ENCODE data around the gene ZNF385B.

The ZNF385B gene

GRCh38 chr2:179729966-179730365 is 131.4 kb downstream of the ZNF385B start:
- DNase-seq: no peak

DNA sequence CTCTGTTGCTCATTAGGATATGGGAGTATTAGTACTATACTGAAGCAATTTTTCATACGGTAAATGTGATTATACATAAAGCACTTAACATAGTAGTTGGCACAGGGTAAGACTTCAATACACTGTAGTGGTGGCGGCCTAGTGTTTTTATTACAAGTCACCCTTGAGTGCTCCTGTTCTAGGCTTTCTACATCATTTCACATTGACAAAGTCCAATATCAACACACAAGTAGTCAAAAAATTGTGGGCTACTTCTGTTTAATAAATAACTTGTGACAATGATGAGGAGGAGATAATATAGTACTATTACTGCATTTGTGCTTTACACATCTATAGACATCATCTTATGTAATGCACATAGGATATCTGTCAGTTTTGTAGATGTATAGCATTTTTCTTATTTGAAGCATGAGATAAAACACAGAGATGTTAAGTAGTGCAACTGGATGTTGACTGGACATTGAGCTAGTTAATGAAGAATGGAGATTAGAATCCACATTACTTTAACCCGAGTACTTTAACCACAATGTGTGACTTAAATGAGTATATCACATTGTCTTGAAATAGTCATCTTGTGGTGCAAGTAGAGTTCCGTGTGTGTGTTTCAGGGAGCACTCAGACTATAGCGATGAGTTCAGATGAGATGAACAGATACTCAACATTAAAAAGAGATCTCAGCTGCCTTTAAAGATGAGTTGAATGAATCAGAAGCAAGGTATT is 134.8 kb downstream of the ZNF385B start:
- no peak for DNase-seq

- DNase-seq: no peak
These were observed 137.0 kb downstream of the ZNF385B start for GRCh38 chr2:179724403-179724802.

GRCh38 chr2:179720173-179720772 is 141.1 kb downstream of the ZNF385B start:
- no peak for DNase-seq

DNA sequence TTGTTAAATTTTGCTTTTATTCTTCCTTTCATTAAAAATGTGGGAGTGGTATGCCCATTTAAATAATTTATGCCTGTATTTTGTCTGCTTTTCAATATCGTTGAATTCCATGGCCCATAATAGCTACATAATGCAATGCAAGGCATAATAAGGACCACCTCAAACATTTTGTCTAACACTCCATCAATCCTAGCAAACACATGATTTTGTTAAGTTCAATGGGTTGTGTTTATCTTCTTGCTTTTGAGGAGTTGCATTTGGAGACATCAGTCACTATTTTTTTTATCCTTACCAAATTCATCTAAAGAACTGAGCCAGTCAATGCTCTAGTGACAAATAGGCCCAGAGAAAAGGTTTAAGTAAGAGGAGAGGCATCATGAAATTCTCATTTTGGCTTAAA is 145.5 kb downstream of the ZNF385B start:
- DNase-seq: no peak

DNA sequence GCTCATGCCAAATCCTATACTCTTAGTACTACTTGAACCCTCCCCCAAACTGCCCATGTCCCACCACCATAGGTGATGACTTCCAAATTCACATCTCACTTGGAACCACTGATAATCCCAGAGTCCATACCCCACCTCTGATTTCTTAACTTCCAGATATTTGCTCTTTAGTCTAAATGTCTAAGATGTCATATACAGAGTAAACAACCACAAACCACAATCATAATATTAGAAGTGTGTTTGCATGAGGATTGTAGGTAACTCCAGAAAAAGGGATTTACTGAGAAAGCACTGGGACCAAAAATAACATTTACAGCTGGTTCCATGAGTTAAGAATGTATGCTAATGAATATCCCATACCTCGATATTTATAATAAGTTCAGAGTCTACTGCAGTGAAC is 146.2 kb downstream of the ZNF385B start:
- DNase-seq: no peak

GRCh38 chr2:179712825-179713224 is 148.6 kb downstream of the ZNF385B start:
- DNase-seq: no peak

GRCh38 chr2:179711375-179711774 is 150.0 kb downstream of the ZNF385B start:
- no peak for DNase-seq

DNA sequence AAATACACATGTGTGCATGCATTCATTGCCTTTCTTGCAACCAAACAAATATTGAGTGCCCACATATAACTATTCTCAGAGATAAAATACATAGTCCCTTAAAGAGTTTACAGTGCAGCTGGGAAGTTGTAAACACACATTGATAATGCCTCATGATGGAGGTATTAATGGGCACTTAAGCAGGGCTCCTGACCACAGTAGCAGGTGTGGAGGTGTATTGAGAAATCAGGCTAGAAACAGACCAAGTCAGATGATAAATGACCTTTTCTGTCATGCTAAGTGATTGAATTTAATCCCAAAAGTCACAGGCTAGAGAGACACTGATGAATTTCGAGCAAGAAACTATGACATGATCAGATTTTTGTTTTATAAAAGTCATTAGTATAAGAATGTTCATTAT is 157.7 kb downstream of the ZNF385B start:
- DNase-seq: no peak

- no peak for DNase-seq
These were observed 158.5 kb downstream of the ZNF385B start for GRCh38 chr2:179702912-179703311.

- DNase-seq: no peak
These were observed 159.8 kb downstream of the ZNF385B start for GRCh38 chr2:179701524-179702110.

GRCh38 chr2:179695486-179695885 is 165.9 kb downstream of the ZNF385B start:
- no peak for DNase-seq

DNA sequence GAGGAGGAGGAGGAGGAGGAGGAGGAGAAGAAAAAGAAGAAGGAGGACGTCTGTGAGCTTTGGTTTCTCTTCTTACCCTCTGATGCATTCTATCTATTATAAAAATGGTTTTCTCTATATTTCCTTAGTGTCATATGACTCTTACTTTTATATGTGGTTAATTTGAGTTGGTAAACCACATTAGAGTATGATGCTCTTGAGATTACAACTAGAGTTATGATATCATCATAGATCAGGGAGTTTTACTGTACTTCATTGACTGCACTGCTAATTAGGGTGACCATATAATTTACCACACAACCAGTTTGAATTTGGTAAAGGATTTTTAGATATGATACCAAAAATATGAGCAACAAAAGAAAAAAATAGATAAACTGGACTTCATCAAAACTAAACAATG is 166.4 kb downstream of the ZNF385B start:
- DNase-seq: no peak

DNA sequence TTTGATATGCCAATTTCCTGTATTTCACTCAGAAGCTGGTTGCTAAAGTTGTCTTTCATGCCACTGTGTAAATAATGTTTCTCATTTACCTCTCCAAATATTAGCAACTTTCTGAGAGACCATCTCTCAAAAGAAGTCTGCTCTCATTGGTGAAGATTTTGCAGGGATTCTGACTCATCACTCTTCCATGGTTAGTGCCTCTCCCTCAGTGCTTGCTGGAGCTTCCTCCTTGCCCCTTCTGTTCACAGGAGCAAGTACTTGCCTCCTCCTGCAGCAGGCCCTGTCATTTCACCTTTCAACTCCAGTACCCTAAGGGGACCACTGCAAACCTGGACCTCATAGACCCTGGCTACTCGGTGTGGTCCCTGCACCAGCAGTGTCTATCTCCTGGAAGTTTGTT is 168.8 kb downstream of the ZNF385B start:
- DNase-seq: no peak

DNA sequence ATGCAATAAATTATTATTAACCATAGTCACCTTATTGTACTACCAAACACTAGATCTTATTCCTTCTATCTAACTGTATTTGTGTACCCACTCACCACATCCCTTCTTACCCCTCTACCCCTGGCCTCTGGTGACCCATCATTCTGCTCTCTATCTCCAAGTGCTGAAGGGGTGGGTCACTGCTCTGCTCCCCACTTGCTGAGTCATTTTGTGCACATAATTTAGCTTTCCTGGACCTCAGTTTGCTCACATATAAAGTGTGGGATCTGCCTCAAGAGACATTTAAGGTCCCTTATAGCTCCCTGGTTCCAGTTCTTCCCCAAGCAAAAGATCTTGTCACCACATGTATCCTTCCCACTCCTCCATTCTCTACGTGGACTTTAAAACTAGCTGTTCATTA is 169.4 kb downstream of the ZNF385B start:
- no peak for DNase-seq

- no peak for DNase-seq
These were observed 170.2 kb downstream of the ZNF385B start for GRCh38 chr2:179691235-179691634.

DNA sequence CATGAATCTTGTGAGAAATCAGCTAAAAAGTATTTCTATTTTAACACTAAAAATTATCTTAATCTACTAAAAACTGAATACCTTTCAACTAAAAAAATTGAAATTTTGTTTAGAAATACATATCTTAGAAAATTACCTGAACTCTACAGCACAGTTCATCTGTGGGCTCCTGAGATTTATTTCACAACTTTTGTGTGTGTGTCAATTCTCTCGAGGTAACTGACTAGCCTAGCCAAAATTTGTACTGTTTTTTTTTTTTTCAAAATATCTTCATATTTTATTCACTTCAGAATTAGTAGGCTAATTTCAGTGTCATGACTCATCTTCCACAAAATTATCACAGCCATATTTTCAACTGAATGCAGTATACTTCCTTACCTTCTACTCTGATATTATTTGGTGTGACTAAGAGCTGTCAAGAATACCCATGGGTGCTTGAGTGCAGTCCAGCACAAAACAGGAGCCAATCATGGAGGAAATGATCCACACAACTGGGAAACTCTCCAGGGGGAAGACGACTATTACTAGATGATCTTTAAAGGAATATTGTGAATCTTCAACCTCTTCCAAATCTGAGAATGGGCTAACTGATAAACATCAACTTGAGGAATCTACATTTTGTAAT is 174.6 kb downstream of the ZNF385B start:
- DNase-seq: no peak

DNA sequence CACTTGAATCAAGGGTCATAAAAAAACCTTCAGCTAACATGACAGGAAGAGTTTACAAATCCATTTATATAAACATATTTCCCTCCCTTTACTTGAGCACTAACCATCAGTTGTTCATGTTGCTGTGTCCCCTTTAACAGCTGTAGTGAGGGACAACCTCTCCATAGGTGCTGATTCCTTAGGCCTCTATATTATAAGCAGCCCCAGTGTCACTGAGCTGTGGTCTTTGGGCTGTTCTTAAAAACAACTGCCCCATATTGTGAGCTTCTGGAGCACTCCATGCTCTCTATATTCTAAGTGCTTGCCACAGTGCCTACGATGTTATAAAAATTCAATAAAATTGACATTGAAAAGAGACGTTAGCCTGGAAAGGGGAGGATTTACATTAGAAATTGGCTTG is 175.3 kb downstream of the ZNF385B start:
- DNase-seq: no peak

DNA sequence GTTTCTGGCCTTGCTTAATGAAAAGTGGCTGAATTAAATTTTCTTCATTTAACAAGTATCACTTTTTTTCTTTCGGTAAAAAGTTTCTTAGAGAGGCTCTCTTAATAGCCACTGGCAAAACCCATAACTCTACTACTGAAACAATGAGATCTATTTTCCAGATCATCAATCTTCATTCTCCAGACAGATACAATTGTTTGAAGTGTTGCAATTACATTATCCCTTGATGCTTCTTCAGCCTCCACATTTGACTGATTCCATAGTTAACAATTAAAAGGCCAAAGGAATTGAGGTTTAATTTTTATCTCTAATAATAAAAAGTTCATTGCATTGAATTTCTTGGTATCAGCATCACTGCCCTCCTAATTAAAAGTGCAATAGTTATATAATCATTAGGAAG is 176.3 kb downstream of the ZNF385B start:
- DNase-seq: no peak

DNA sequence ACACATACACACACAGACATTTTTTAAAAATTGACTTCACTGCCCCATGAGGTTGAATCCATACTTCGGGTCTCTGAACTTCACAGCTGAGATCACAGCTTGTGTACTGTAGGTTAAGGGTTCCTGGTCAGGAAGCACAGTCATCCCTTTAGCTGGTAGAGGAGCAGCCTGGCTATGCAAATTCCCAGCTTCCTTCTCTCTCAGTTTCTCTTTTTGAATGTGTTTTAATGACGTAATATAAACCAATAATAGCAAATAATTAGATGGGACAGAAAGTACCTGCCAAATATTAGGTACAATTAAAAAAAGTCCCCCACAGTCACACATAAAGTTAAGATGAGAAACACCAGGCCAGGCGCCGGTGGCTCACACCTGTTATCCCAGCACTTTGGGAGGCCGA is 178.7 kb downstream of the ZNF385B start:
- DNase-seq: no peak

DNA sequence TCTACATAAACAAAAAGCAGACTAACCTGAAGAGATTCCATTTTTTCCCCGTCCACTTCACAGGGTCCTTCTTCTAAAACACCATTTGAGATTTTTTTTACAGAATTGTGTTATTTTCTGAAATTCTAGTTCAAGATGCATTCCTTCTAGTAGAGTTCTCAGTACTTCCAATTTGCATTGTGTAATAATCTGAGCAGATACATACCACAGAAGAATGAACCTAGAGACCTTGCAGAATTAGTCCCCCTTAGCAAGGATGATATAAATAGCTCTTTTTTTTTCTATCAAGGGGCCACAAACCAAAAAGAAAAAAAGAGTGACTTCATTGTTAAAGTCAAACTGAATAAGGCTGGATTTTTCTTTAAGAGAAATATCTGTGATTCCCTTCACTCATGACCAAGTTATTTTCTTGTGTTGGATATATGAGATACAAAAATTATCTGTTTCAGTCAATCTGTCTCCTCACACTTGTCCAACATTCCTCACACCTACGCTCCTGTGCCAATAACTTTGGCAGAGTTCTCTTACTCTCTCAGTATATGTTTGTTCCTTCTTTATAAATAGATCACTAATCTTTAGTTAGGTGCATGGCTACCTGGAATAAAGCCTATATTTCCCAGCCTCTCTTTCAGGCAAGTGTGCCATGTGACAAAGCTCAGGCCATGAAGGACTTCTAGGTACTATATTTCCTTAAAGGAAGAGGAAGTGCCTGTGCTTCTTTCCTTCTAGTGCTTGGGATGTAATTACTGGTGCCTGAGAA is 183.5 kb downstream of the ZNF385B start:
- no peak for DNase-seq

- DNase-seq: no peak
These were observed 184.2 kb downstream of the ZNF385B start for GRCh38 chr2:179677077-179677688.

DNA sequence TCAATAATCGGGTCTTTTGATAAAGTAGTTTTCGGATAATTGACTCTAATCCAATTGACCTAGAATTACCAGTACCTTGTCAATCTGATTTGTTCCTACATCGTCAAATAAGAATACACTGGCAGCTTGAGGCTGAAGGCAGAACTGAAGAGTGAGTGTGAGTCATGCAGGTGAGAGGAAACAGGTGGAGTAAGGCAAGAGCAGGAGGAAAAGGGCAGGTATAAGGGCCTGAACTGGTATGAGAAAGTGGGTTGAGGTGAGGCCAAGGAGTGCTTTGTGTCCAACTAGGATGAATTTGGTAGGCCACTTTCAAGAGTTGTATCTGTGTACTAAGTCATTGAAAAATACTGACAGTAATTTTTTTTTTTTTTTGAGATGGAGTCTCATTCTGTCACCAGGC is 186.0 kb downstream of the ZNF385B start:
- DNase-seq: no peak

Measured in suppressor macrophage treated with lipopolysaccharide for 4 hours (primary cell).